NAMALWA (cell line): Measurements from ENCODE around the gene AKNAD1.
"Not testable (repeated sequence)": the region's sequence is repeated elsewhere in the genome, so short reads cannot be mapped to it uniquely, and the experiment has no call there.

Experiments used
- DNase-seq: peaks from one replicate; pipeline ENCODE4 v3.0.0-alpha.2; 2015; ENCODE audit warnings: low spot score

The AKNAD1 gene

GRCh38 chr1:108856994-108857393 is at the start of gene AKNAD1:
AKNAD1 (minus strand) TSS chr1:108857094; CDS start chr1:108852664, 4,430 bp downstream.
- DNase-seq = no peak

DNA sequence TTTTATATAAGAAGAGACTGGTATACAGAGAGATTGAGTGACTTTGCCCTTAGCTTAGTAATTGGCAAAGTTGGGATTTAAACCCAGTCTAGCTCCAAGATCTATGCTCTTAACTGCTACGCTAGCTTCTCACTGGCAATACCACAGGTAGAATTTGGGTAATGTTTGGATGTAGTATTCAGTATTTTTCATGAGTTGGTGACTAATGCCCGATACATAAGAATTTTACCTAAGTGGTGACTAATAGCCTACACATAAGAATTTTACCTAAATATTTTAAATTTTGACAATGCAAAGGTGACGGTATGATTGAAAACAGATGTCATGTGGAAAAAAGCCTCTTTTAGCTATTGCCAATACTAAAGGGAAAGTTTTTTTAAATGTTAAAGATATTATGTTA is 44.2 kb upstream of the AKNAD1 start:
- no peak for DNase-seq

DNA sequence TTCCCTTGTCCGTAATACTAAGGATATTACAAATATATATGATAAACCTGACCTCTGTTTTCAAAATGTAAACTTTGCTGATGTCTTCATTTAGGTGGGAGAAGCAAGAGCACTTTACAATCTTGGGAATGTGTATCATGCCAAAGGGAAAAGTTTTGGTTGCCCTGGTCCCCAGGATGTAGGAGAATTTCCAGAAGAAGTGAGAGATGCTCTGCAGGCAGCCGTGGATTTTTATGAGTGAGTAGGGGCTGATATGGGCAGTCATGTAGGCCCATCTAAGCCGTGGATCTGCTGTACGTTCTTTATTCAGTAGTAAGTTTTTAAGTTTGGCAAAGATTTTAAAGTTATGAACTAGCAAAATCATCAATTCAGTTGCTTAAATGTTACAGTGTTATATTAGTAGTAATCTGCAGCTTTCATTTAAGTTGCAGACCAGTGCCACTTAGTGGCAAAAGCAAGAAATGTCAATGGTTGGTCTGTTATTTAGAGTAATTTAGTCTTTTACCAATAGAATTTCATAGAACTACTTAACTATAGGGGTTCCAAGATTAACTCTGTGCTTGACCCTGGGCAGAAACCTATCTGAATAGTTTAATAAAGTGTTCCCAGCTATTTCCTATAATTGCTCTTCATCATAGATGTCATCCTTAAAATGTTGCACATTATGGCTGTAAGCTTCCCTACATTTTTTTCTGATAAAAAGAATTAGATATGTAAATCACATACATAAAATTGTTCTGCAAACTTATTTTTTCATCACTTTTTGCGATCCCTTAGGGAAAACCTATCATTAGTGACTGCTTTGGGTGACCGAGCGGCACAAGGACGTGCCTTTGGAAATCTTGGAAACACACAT is 41.2 kb upstream of the AKNAD1 start:
- DNase-seq = peak; percentile 79

DNA sequence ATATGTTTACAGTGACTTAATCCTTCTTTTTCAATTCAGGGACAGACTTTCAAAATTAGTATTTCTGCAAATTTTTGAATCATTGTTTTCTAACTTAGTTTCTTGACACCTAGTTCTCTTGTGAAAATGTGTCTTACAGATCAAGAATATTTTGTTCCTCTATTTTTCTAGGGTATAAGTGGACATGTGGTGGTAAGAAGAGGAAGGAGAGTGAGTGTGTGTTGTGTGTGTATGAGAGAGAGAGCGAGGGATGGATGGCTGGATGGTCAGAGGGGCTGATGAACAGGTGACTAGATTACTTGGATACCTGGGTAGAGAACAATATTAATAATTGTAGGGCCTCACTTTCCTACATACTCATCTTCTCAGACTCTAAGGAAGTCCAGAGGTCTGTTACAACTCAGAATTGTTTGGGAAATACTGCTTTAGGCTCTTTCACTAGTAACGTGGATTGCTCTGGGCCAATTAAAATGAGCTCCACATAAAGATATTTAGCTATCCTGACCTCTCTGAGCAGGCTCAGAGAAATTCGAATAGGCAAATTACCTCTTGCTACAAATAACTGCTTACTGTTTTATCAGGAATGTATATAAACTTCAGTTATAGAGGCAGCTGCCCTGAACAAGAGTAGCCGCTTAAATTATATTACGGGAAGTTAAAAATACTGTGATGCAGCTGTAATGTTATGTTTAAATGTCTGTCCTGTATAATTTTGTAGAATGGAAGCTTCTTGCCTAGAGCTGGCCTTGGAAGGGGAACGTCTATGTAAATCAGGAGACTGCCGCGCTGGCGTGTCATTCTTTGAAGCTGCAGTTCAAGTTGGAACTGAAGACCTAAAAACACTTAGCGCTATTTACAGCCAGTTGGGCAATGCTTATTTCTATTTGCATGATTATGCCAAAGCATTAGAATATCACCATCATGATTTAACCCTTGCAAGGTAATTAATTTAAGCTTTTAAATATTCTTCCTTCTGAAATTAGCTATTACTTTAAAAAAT is 39.6 kb upstream of the AKNAD1 start:
- DNase-seq = no peak

DNA sequence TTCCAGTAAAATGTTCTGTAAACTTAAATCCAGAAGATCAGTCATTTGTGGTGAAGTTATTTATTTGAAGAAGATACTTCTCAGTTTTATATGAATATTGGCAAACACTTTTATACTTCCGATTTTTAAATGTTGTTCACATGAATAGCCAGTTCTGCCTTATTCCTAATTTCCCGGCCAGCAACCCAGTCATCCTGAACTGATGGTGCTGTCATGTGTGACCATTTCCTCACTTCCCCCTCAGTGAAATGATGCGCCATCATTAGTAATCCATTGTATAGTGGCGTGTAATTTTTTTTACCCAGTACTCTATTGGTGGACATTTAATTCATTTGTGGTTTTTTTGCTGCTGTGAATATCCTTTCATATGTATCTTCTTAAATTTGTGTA is 36.2 kb upstream of the AKNAD1 start:
- no peak for DNase-seq

DNA sequence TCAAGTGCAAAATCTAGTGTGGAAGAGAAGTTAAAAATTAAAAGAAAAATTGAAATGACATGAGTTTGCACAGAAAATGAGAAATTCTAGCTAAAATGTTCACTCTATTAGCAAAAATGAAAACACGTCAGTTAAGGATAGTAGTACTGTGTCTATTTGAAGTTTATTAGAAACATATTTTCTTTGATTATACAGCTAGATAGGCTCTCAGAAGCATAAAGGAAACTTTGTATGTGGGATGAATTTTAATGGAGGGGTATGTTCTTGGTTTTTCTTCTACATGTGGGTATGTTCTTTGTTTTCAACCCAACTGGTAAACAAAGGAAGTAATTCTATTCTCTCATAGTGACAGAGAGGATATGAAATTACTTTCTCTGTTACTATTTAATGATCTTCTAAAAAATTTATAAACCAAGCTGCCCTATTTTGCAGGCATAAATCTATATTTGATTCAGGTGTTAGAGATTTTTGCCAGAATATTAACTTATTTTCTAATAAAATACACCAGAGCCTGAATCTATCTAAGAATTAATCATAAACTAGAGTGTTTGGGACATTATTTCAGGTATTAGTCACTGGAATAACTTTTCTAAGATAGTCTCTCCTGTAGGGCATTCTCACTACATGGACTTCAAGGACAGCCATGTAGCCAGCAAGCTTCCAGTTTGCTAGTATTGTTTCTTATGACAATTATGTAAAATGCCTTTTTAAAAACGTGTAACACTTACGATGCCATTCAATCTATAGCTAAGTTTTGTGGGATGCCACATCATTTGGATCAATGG is 35.7 kb upstream of the AKNAD1 start:
- no peak for DNase-seq

GRCh38 chr1:108889706-108890384 is 33.0 kb upstream of the AKNAD1 start:
- DNase-seq = no peak

- DNase-seq = not testable (repeated sequence)
Measured at GRCh38 chr1:108889006-108889645, 32.2 kb upstream of the AKNAD1 start.

DNA sequence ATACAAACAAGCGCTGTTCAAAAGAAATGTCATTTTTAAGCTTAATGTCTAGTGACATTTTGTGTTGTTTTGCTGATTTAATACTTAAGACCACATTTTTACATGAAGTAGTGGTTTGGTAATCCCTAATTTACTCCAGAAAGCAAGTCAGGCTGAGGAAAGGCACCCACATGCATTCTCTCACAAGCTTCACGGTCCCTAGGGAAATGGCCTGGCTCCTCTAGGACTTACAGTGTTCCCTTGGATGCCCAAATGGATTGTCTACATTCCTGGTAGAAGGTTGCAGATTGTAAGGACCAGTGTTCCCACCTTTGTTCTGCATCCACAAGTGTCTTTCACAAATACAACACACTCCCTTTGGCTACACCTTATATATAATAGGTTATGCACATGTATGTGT is 29.4 kb upstream of the AKNAD1 start:
- DNase-seq = no peak

DNA sequence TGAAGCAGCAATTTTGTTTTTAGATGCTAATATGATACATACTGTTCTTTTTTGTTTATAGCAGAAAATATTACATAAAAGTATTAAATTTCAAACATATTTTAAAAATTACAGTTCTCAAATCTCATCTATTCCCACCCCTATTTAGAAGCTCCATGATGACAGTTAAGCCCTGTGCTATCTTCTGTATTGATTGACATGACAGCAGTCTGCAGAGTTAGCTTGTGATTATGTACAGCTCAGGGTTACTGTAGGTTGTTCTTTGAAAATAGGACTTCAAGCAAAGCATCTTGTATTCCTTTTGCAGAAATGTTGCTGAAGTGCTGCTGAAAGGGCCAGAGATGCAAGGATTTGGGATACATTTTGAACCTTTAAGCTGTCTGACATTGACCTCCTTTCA is 28.1 kb upstream of the AKNAD1 start:
- DNase-seq = no peak

DNA sequence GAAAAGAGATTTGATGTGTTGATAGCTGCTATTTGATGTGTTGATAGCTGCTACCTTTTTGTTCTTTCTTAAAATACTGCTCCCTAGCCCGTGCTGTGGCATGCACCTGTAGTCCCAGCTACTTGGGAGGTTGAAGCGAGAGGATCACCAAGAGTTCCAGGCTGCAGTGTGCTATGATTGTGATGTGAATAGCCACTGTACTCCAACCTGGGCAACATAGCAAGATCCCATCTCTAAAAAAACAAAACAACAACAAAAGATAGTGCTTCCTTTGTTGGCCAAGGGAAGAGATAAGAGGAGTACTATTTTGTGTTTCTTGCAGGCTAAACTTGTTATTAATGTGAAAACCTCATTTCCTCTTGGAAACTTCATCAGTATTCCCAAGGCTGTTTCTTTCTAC is 25.9 kb upstream of the AKNAD1 start:
- DNase-seq = no peak

- no peak for DNase-seq
Measured at GRCh38 chr1:108881369-108881768, 24.5 kb upstream of the AKNAD1 start.

- DNase-seq = no peak
Measured at GRCh38 chr1:108880850-108881249, 24.0 kb upstream of the AKNAD1 start.

DNA sequence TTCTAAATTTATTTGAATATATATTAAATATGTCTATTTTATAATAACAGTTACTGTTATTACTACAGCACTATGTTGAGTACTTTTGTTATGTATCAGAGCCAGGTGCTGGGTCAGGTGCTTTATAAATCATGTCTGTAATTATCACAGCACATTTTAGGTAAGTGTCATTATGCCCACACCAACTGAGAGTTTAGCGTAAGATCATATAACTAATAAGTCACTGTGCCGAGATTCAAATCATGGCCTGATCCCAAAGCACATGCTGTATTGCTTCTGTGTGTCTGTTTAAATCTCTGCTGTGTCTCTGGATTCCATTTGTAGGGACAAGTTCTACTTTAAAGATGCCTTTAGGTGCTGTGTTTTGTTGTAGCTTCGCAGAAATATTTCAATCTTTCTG is 21.8 kb upstream of the AKNAD1 start:
- no peak for DNase-seq

DNA sequence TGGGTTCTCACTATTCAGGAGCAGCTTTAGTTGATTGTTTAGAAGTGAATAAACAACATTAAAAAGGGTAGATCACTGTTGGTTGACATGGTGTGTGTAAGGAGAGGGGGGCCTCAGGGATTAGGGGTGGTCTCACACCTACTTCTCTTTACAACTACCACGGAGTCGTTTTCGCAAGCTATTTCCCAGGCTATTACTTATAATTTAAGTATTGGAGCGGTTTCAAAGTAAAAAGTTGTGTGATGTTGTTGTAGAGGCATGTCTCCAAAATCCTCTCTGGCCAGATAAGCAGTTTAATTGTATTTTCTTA is 21.2 kb upstream of the AKNAD1 start:
- DNase-seq = no peak

- DNase-seq = peak; percentile 32
Measured at GRCh38 chr1:108877348-108878159, 20.7 kb upstream of the AKNAD1 start.

GRCh38 chr1:108871050-108871724 is 14.3 kb upstream of the AKNAD1 start:
- no peak for DNase-seq

- DNase-seq = no peak
Measured at GRCh38 chr1:108865316-108865910, 8.5 kb upstream of the AKNAD1 start.

- DNase-seq = no peak
Measured at GRCh38 chr1:108863984-108864383, 7.1 kb upstream of the AKNAD1 start.
